Kidney (tissue), 14 donors: ENCODE results near the gene KBTBD13. TPM values are rescaled to one million over a fixed set of nuclear protein-coding genes. Genes with fewer than 3 reads are reported as not detected.

ENCODE experiments used
- DNase-seq, 5 donors: peaks; one replicate each; pipeline ENCODE4 v3.0.0-alpha.2; 2013 to 2020
- FAIRE-seq: peaks from 2 replicates; lab custom pipeline; 2012; peaks lifted over from hg19 to GRCh38; lab: Jason Lieb, UNC
- H3K27ac ChIP-seq, 2 donors: one replicate each; pipeline ENCODE4 v1.7.0; 2013; ENCODE audit warnings: low read depth in 2 of 2, low read length in 2 of 2, inconsistent platforms in 1 of 2
- H3K27me3 ChIP-seq: one replicate; pipeline ENCODE4 v1.7.1; 2013; ENCODE audit warnings: low read length, inconsistent platforms; ENCODE audit not compliant: control insufficient read depth, insufficient read depth
- H3K36me3 ChIP-seq, 3 donors: one replicate each; pipeline versions ENCODE4 v1.7.0 to v1.7.1; 2013; ENCODE audit warnings: low read length in 3 of 3, control low read depth in 1 of 3, inconsistent platforms in 1 of 3; ENCODE audit not compliant: insufficient read depth in 3 of 3, control insufficient read depth in 2 of 3
- H3K4me1 ChIP-seq, 3 donors: one replicate each; pipeline versions ENCODE4 v1.7.0 to v1.7.1; 2013; ENCODE audit warnings: low read length in 3 of 3, inconsistent platforms in 1 of 3, low read depth in 1 of 3; ENCODE audit not compliant: control insufficient read depth in 2 of 3, insufficient read depth in 2 of 3
- H3K4me3 ChIP-seq, 3 donors: one replicate each; pipeline versions ENCODE4 v1.7.0 to v1.8.1; 2013; ENCODE audit warnings: low read length in 3 of 3, control low read depth in 1 of 3, inconsistent platforms in 1 of 3
- H3K9ac ChIP-seq, 3 donors: one replicate each; pipeline versions ENCODE4 v1.7.0 to v1.7.1; 2013; ENCODE audit warnings: low read length in 3 of 3, control low read depth in 1 of 3, inconsistent platforms in 1 of 3
- H3K9me3 ChIP-seq, 3 donors: one replicate each; pipeline versions ENCODE4 v1.7.0 to v1.7.1; 2013; ENCODE audit warnings: low read length in 3 of 3, control low read depth in 1 of 3, inconsistent platforms in 1 of 3; ENCODE audit not compliant: control insufficient read depth in 2 of 3, insufficient read depth in 1 of 3
- CTCF ChIP-seq: IDR thresholded peaks from 3 replicates; pipeline ENCODE4 v1.5.1; 2012; ENCODE audit warnings: mild to moderate bottlenecking, moderate library complexity, borderline replicate concordance; ENCODE audit not compliant: insufficient read depth; ENCODE audit errors: extremely low read depth
- intact Hi-C: fragments of 100-400 bp; cut with DNase I; formaldehyde crosslinking; loops from one replicate; pipeline ENCODE4 v1.11.1; 2022
- polyA plus RNA-seq: library from polyadenylated mRNA; stranded (reverse); fragments of 350-450 nt; fragmentation: Illumina TruSeq; extraction: RNeasy Lipid Tissue Mini Kit (QIAGEN cat#74804); gene quantifications from one replicate; pipeline ENCODE4 v1.2.3, GENCODE V29; 2014; ENCODE audit warnings: low read depth, low replicate concordance; ENCODE audit not compliant: insufficient read depth
- total RNA-seq: library from RNA; stranded (reverse); fragmentation: NEBNext Ultra II Directional; extraction: Animal tissue kit (Norgen Biotek cat#: 25700); gene quantifications from one replicate; pipeline ENCODE4 v1.2.1, GENCODE V29; 2021
- donor health status: control.
- donor health status: control.
- donor health status: control.
- donor health status: control.
- donor health status: control.
- donor health status: DM: yes; HTN: yes; CAD: no.
- donor health status: Normal renal cell carcinoma (clear cell type).

Gene KBTBD13
- total and polyA plus RNA-seq, 2 donors from 2014 or later: 0.06 TPM; not detected in 1

- intact Hi-C loops: no loop called here
- Histone ChIP-seq H3K27me3 (no peaks in the 10 kb centered on the region), H3K4me1 (peaks cover 0 to 4% (median 0%) of the 10 kb centered on the region in 3 donors), H3K9me3 (no peaks in the 10 kb centered on the region), H3K9ac (no peak overlapping the region), H3K36me3 (peaks cover 2 to 21% (median 14%) of the 10 kb centered on the region in 3 donors), H3K4me3 (no peak overlapping the region), H3K27ac (no peak overlapping the region)
- DNase-seq: no peak
- TF ChIP-seq CTCF: no peak
- no peak for FAIRE-seq
These were observed 23.9 kb downstream of the KBTBD13 start for GRCh38 chr15:65100442-65100841.

- H3K27ac ChIP-seq: no peak overlapping the region
- H3K36me3 ChIP-seq: peaks cover 2 to 21% (median 16%) of the 10 kb centered on the region in 3 donors
- H3K27me3 ChIP-seq: no peaks in the 10 kb centered on the region
- DNase-seq (peak in 4 of 5 donors; percentile 89 to 93 (median 92)), FAIRE-seq (no peak)
- no peak overlapping the region for H3K4me3 ChIP-seq
- no peak overlapping the region for H3K9ac ChIP-seq
- peaks cover 0 to 4% (median 0%) of the 10 kb centered on the region in 3 donors for H3K4me1 ChIP-seq
- intact Hi-C loops: no loop called here
- peak; percentile 61 for TF ChIP-seq CTCF
- H3K9me3 ChIP-seq: no peaks in the 10 kb centered on the region
These were observed 24.9 kb downstream of the KBTBD13 start for GRCh38 chr15:65101411-65101890.

GRCh38 chr15:65101891-65102708 is 25.6 kb downstream of the KBTBD13 start:
- Histone ChIP-seq H3K9me3 (no peaks in the 10 kb centered on the region), H3K4me3 (no peak overlapping the region), H3K27ac (no peak overlapping the region), H3K36me3 (peaks cover 2 to 21% (median 16%) of the 10 kb centered on the region in 3 donors), H3K27me3 (no peaks in the 10 kb centered on the region), H3K4me1 (peaks cover 0 to 4% (median 0%) of the 10 kb centered on the region in 3 donors), H3K9ac (no peak overlapping the region)
- FAIRE-seq: no peak
- TF ChIP-seq CTCF: no peak
- DNase-seq: peak in 2 of 5 donors; percentile 36 to 78
- intact Hi-C loops: no loop called here
